Skin of body (tissue), 2 donors: ENCODE results near the gene PCBP3. TPM values are rescaled to one million over a fixed set of nuclear protein-coding genes. Genes with fewer than 3 reads are reported as not detected.

ENCODE experiments used
- DNase-seq: peaks from one replicate; lab custom pipeline; 2025; lab: John Stamatoyannopoulos, UW
- total RNA-seq: library from RNA; depleted of rRNA; stranded (reverse); fragments of >200 nt; gene quantifications from one replicate; pipeline ENCODE4 v1.2.3, GENCODE V29; 2014

PCBP3 gene
- total RNA-seq, 1 donor from 2014 or later, result 3.4 TPM

- no peak for DNase-seq
These were observed 143.1 kb downstream of the PCBP3 start for GRCh38 chr21:45786660-45787059.

- DNase-seq, result no peak
These were observed 143.8 kb downstream of the PCBP3 start for GRCh38 chr21:45787371-45787770.

- DNase-seq, result no peak
These were observed 144.7 kb downstream of the PCBP3 start for GRCh38 chr21:45788198-45788597.

- no peak for DNase-seq
These were observed 145.3 kb downstream of the PCBP3 start for GRCh38 chr21:45788637-45789506.

GRCh38 chr21:45790427-45790826 is 146.9 kb downstream of the PCBP3 start:
- DNase-seq, result no peak

GRCh38 chr21:45791562-45792418 is 148.3 kb downstream of the PCBP3 start:
- no peak for DNase-seq

GRCh38 chr21:45792682-45793383 is 149.3 kb downstream of the PCBP3 start:
- DNase-seq, result no peak

GRCh38 chr21:45794027-45794426 is 150.5 kb downstream of the PCBP3 start:
- no peak for DNase-seq

GRCh38 chr21:45796003-45796402 is 152.5 kb downstream of the PCBP3 start:
- no peak for DNase-seq

GRCh38 chr21:45797338-45797737 is 153.8 kb downstream of the PCBP3 start:
- no peak for DNase-seq

- no peak for DNase-seq
These were observed 156.3 kb downstream of the PCBP3 start for GRCh38 chr21:45799765-45800338.

- DNase-seq, result no peak
These were observed 157.0 kb downstream of the PCBP3 start for GRCh38 chr21:45800339-45801080.

GRCh38 chr21:45801129-45801964 is 157.8 kb downstream of the PCBP3 start:
- DNase-seq, result no peak

- no peak for DNase-seq
These were observed 158.5 kb downstream of the PCBP3 start for GRCh38 chr21:45801989-45802388.

- no peak for DNase-seq
These were observed 158.9 kb downstream of the PCBP3 start for GRCh38 chr21:45802425-45802824.

- no peak for DNase-seq
These were observed 159.6 kb downstream of the PCBP3 start for GRCh38 chr21:45802956-45803617.

- no peak for DNase-seq
These were observed 160.3 kb downstream of the PCBP3 start for GRCh38 chr21:45803618-45804340.

- no peak for DNase-seq
These were observed 161.3 kb downstream of the PCBP3 start for GRCh38 chr21:45804809-45805313.
